ENCODE results near the gene SLC66A3.

DNA sequence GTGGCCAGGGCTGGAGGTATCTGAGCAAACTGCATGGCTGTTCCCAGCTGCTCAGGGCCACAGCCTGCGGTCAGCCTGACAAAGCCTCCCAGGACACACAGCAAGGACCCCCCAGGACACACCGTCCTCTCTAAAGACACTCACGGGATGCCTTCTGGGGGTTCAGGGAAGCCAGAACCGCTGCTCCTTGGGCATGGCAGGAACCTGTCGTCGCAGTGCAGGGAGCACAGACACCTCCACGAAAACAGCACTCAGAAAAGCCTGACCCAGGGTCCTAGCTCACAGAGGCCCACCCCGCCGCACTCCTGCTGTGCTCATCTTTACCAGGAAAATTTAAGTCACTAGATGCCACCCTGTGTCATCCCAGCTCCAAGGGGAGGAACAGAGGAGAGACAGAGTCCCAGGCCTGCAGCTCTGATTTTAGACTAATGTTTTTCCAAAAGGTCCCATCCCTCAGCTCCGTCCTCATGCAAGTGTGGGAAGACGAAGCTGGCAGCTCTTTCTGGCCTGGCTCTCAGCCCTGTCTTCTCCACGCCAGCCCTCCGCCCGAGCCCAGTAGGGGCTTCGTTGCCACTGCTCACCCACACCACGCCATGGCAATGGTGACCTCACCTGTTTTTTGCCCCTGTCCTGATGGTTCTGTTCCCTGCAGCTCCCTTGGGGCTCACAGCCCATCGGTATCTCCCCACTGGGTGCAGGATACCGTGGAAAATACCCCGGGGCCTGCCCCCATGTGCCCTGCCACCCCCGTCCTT is 23.9 kb upstream of the SLC66A3 start:
- TF ChIP-seq, protein P1, sequence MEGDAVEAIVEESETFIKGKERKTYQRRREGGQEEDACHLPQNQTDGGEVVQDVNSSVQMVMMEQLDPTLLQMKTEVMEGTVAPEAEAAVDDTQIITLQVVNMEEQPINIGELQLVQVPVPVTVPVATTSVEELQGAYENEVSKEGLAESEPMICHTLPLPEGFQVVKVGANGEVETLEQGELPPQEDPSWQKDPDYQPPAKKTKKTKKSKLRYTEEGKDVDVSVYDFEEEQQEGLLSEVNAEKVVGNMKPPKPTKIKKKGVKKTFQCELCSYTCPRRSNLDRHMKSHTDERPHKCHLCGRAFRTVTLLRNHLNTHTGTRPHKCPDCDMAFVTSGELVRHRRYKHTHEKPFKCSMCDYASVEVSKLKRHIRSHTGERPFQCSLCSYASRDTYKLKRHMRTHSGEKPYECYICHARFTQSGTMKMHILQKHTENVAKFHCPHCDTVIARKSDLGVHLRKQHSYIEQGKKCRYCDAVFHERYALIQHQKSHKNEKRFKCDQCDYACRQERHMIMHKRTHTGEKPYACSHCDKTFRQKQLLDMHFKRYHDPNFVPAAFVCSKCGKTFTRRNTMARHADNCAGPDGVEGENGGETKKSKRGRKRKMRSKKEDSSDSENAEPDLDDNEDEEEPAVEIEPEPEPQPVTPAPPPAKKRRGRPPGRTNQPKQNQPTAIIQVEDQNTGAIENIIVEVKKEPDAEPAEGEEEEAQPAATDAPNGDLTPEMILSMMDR (IDR thresholded peaks at IDR 0.05) = no peak
- TF ChIP-seq ZFX (IDR thresholded peaks at IDR 0.05; ENCODE audit: borderline replicate concordance) = no peak
